HG03196 (cell line): ENCODE results near the gene RGL4.
"Not testable (repeated sequence)": the region's sequence is repeated elsewhere in the genome, so short reads cannot be mapped to it uniquely, and the experiment has no call there.

Experiments used
- ATAC-seq: cut with Tn5 transposase; IDR thresholded peaks from one replicate; pipeline ENCODE4 v1.9.1; 2021; ENCODE audit not compliant: unreplicated experiment

The RGL4 gene

GRCh38 chr22:23690713-23691112 is at the start of gene RGL4:
RGL4 (plus strand) TSS chr22:23691013; CDS start chr22:23692031, 1,018 bp downstream.
- no peak for ATAC-seq

- not testable (repeated sequence) for ATAC-seq
Measured at GRCh38 chr22:23646526-23646925, 44.3 kb upstream of the RGL4 start.

DNA sequence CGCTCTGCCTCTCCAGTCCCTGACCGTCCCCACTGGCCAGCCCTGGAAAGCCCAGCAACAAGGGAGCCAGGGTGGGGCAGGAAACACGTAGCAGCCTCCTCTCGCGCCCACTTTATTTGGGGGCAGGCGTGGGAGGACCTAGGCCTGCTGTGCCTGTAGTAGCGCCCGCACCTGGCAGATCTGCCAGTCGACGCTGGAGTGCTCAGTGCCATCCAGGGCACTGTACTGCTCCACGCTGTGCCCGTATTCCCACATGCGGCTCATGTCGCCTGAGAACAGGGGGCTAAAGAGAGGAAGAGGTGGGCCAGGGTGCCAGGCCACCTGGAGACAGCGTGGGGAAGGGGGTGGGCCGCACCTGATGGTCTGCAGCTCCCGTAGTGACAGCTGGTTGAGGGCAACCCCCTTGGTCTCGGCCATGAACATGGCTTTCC is 41.7 kb upstream of the RGL4 start:
- no peak for ATAC-seq

- ATAC-seq = no peak
Measured at GRCh38 chr22:23651676-23652075, 39.1 kb upstream of the RGL4 start.

DNA sequence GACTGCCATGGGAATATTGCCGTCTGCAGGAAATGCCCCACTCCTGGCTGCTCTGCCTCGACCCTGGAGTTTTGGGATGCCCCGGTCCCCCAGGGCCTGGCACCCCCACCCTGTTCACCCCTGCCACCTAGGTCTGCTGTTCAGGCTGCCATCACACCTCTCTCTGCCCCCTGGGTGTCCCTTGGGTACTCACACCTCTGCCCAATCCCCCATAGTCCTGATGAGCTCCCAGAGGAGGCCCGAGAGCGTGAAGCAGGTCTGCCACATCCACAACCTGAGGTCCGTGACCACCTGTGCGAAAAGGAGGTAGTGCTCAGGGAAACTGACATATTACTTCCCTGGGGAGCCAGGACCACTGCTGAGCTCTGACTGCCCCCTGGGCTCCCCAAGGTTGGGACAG is 38.5 kb upstream of the RGL4 start:
- no peak for ATAC-seq

DNA sequence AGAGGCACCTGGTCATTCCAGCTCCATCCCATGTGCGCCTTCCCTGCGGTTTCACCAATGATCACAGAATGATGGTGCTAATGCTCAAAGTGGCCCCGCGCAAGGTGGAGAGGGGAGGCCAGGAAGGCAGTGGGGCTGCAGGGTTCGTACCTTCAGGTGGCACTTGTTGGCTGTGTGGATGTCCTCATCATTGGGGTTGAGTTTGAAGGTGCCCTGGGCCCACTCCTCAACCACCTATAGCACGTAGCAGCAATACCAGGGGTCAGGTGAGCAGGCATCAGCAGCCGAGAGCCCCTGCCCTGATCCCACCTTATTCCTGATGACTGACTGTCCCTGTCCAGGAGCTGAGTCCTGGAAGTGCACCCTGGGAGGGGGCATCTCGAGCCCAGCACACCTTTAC is 38.1 kb upstream of the RGL4 start:
- no peak for ATAC-seq

DNA sequence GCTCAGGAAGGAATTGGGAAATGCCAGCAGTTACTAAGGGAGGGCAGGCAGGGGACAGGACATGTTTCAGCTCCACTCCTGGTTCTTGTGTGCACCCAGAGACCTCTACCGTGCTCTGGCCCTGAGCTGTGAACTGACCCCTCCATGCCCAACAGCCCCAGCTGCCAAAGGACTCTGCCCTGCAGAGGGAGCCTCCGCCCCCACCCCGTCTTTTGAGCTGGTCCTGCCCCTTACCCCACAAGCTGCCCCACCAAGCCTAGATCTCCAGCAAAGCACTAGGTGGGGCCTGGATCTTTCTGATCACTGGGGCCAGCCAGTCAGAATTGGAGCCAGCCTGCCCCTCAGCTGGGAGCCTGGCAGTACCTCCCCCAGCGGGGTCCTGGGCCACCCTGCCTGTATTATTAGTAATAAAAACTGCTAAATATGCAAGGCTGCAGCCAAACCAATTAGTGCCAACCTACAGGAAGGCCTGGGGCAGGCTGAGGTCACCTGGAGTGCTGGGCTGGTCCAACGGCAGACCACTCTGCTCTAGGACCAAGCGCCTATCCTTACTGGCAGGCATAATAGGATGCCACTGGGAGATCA is 34.8 kb upstream of the RGL4 start:
- ATAC-seq = no peak

DNA sequence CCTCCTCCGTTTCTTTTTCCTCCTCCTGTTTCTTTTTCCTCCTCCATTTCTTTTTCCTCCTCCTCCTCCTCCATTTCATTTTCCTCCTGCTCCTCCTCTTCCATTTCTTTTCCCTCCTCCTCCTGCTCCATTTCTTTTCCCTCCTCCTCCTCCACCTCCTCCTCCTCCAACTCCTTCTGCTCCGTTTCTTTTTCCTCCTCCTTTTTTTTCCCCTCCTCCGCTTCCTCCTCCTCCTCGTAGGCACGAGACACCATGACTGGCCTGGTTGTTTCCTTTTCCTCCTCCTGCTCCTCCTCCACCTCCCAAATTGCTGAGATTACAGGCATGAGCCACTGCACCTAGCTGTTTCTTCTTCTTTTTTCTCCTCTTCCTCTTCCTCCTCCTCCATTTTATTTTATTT is 33.1 kb upstream of the RGL4 start:
- no peak for ATAC-seq

DNA sequence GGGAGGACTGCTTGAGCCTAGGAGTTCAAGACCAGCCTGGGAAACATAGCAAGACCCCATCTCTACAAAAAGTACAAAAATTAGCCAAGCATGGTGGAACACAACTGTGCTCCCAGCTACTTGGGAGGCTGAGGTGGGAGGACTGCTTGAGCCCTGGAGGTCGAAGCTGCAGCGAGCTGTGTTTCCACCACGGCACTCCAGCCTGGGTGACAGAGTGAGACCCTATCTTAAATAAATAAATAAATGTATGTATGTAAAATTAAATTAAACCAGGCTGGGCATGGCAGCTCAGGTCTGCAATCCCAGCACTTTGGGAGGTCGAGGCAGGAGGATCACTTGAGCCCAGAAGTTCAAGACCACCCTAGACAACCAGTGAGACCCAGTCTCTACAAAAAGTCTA is 30.4 kb upstream of the RGL4 start:
- ATAC-seq = not testable (repeated sequence)

- no peak for ATAC-seq
Measured at GRCh38 chr22:23670378-23671295, 20.2 kb upstream of the RGL4 start.

- not testable (repeated sequence) for ATAC-seq
Measured at GRCh38 chr22:23671387-23671786, 19.4 kb upstream of the RGL4 start.

DNA sequence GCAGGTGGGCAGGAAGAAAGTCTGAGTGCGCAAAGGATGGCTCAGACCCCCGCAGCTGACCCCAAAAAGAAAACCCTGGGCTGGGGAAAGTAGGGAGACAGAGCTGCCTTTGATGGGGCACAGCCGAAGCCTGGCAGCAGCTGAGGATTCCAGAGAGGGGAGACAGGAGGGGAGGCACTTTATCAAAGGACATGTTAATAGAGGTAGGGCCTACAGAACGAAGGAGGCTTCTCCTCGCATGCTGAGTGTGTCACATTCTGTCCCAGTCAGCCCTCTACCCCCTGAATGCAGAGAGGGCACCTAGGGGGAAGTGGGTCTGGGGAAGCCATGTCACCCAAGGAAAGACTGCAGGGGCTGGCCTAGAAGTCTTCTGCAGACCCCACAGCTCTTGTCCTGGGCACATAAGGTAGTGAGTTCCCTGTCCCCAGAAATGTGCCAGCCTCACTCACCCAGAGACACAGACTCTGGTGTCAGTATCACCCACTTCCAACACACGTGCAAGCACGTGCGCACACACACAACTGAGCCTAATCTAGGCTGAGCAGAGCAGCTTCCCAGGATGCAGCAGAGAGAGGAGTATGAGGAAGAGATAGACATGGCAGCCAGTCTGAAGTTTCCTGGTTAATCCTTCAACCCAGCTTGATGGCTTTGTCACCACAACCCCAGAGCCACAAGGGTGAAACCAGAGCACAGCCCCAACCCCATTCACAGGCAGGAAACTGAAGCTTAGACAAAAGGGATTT is 18.3 kb upstream of the RGL4 start:
- not testable (repeated sequence) for ATAC-seq

DNA sequence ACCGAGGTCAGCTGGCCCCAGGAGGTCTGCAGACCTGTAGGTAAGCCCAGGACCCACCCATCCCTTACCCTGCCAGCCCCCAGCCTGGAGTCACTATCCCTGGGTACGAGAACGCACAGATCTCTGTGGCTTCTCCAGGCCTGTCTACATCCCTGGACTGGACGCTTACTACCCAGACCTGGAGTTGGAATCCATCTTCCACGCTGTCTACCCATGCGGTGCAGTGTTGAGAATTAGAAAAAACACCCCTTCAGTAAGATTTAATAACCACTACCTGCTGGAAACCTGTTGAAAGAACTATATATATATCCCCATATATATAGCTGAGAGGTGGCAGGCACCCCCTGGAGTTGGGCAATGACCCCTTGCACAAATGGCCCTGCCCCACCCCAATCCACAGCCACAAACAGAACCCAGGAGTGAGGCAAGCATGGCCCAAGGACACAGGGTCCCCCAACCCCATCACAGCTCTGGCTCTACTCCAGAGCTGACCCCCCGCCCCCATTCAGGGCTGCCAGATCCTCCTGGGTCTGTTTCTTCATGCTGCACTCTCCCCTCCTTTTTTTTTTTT is 17.7 kb upstream of the RGL4 start:
- ATAC-seq = no peak

DNA sequence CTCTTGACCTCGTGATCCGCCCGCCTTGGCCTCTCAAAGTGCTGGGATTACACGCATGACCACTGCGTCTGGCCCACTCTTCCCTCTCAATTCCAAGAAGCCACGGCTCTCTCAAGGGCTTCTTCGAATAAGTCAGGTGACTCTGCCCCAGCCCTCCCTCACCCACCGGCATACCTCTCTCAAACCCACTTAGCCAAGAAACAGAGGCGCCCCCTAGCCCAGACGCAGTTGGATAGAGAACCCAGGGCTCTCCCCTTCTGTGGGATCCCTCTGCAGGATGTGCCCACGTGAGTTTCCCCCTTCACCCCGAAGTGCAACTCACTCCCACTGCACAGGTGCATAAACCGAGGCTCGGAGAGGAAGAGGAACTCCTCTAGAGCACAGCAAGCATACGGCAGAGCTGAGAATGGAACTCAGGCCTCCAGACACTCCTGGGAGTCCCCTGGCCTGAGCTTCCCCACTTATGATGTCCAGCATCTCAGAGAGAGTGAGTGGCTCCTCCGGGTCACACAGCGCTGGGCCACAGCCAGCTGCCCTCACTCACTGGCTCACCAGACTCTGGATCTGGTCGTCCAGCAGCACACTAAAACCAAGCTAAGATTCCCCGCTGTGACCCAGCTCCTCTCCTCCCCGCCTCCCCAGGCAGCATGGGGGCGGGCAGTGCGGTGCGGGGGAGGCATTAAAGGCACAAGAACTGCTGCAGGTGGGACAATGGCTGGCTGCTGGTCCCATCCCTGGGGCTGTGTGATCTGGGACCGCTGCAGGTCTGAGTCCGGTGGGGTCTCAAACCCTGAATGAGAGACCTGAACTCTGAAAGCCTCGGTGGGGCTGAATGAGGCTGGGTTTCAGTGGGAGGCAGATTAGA is 16.8 kb upstream of the RGL4 start:
- no peak for ATAC-seq

- ATAC-seq = not testable (repeated sequence)
Measured at GRCh38 chr22:23674886-23675501, 15.8 kb upstream of the RGL4 start.

DNA sequence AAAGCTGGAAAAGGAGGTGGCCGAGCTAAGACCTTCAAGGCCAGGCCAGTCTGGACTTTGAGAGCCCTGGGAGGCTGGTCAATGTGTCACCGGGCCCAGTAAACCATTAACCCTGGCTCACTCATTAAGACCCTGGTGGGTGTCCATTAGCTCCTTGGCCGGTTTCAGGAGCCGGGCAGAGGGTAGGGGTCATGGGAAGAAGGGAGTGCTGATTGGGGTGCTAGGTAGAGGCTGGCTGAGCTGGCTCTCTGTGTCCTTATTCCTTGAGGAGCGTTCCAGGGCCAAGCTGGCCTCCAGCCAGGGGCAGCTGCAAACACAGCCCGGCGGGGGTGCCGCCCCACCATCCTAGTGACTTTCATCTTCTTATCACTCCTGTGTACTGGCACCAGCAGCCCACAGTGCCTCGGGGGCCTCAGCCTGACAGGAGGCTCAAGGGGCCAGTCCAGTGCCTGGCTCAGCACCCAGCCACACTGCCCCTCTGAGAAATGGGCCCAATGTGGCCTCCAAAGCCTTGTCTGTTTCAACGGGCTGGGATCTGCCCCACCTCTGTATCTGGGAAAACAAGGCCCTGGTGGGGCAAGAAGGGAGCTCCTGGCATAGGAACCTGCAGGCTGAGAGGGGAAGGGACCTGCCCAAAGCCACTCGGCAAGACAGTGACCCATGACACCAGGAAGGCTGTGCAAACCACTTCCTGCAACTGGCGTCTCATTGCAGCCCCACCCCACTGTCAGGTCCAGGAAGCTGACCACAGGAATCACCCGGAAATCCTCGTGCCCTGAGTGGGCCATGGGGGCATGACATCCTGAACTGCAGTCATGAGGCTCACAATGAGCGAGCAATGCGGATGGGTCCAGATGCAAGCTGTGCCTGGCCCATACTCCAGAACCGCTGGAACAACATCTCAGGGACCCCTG is 15.1 kb upstream of the RGL4 start:
- no peak for ATAC-seq

DNA sequence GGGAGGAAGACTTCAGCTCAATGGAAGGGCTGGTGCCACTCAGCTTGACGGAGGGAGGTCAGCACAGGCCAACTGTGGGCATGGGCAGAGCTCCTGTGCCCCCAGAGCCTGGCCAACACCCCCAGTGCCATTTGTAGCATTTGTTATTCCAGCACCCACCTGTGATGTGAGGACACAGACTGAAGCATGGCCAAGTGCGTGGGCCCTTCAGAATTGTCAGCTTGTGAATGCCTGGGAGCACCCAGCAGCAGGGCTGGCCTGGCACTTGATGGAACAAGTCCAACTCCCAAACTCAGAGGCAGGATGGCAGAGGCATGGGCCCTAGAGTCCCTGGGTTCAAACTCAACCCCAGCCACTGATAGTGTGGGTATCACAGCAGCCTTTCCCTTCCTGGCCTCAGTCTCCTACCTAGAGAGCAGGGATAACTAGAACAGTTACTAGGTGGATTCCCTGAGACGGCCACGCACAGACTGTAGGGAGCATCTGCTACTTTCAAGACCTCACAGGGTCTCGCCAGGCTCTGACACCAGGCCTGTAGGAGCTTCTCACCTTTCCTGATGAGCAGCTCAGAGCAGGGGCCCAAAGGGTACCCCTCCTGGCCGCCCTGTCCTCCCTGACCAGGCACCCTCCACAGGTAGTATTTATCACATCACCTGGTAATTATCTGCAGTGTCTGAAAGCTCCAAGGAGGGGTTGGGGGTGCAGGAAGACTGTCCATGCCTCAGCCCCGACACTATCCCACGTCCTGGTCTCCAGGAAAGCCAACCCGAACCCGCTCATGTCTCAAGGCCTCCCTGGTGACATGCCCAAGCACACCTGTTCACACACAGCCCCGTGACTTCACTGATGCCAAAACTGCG is 13.7 kb upstream of the RGL4 start:
- not testable (repeated sequence) for ATAC-seq

DNA sequence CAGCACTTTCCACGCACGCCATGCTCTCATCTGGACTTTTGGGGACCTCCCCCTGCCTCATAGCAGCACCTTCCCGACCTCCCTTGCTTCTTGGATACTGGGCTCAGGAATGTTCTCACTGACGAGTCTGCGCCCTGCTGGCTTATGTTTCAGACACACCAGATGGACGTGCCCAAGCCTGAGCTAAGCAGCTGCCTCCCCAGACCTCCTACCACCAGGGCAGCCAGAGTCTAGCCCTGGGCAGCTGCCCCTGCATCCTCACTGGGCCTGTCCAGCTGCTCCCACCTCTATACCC is 13.2 kb upstream of the RGL4 start:
- no peak for ATAC-seq
